T47D (cell line): Measurements from ENCODE around the gene H2BK1.

Experiments
- DNase-seq, 2 experiments: peaks; one replicate each; pipeline versions ENCODE4 v3.0.0 to v3.0.0-alpha.2; 2011 to 2012; ENCODE audit warnings: low read depth in 1 of 2, low spot score in 1 of 2
- JUND ChIP-seq: IDR thresholded peaks from 2 replicates; pipeline ENCODE4 v1.6.1; 2012; ENCODE audit warnings: low read depth
- in situ Hi-C: cut with HindIII; loops from 2 replicates; pipeline ENCODE4 v1.10.0; 2016; ENCODE audit warnings: low sequenced_read_pairs, low pct_unique_long_range_greater_than_20kb

Gene H2BK1

GRCh38 chr7:151173386-151174245, 36.7 kb downstream of the H2BK1 start:
- in situ Hi-C loops = no loop called here
- no peak for TF ChIP-seq JUND

GRCh38 chr7:151172273-151173141, 37.8 kb downstream of the H2BK1 start:
- peak; percentile 62 to 64 for DNase-seq
- in situ Hi-C loops = no loop called here
- no peak for TF ChIP-seq JUND

More at GRCh38 chr7:151173386-151174245, 36.7 kb downstream of the H2BK1 start:
- no peak for DNase-seq

- no peak for DNase-seq
- in situ Hi-C loops = no loop called here
- TF ChIP-seq JUND = no peak
Observed at GRCh38 chr7:151168787-151169162, 41.5 kb downstream of the H2BK1 start.

GRCh38 chr7:151168003-151168786, 42.1 kb downstream of the H2BK1 start:
- DNase-seq = no peak
- in situ Hi-C loops = no loop called here
- no peak for TF ChIP-seq JUND

GRCh38 chr7:151167197-151167961, 42.9 kb downstream of the H2BK1 start, which contains the start of gene GBX1:
Gene GBX1 (minus strand): TSS chr7:151167694. CDS start chr7:151167548, 146 bp downstream.
- in situ Hi-C loops = no loop called here
- TF ChIP-seq JUND = no peak
- DNase-seq = no peak

GRCh38 chr7:151166629-151167196, 43.6 kb downstream of the H2BK1 start:
- no peak for DNase-seq
- in situ Hi-C loops = no loop called here
- TF ChIP-seq JUND = no peak

- DNase-seq = no peak
- in situ Hi-C loops = no loop called here
- no peak for TF ChIP-seq JUND
Observed at GRCh38 chr7:151161757-151162156, 48.5 kb downstream of the H2BK1 start.
